Measurements from ENCODE around the gene CTIF.
"Not testable (repeated sequence)": the region's sequence is repeated elsewhere in the genome, so short reads cannot be mapped to it uniquely, and the experiment has no call there.

Gene CTIF

GRCh38 chr18:48538531-48539405 is at the start of gene CTIF:
Gene CTIF, plus strand, starts transcription at chr18:48539031. Its CDS starts 80,535 bp downstream, at chr18:48619566.
- DNase-seq: peak; percentile 89 to 92

- no peak for DNase-seq
Observed at GRCh38 chr18:48490641-48491293, 48.1 kb upstream of the CTIF start.

- no peak for DNase-seq
Observed at GRCh38 chr18:48492880-48493279, 46.0 kb upstream of the CTIF start.

- DNase-seq: no peak
Observed at GRCh38 chr18:48493434-48494230, 45.2 kb upstream of the CTIF start.

GRCh38 chr18:48497863-48498262 is 41.0 kb upstream of the CTIF start:
- no peak for DNase-seq

GRCh38 chr18:48500517-48500916 is 38.3 kb upstream of the CTIF start:
- DNase-seq: no peak

GRCh38 chr18:48502906-48503305 is 35.9 kb upstream of the CTIF start:
- no peak for DNase-seq

- DNase-seq: no peak
Observed at GRCh38 chr18:48504819-48505218, 34.0 kb upstream of the CTIF start.

- DNase-seq: not testable (repeated sequence)
Observed at GRCh38 chr18:48506983-48507568, 31.8 kb upstream of the CTIF start.

GRCh38 chr18:48512498-48512897 is 26.3 kb upstream of the CTIF start:
- DNase-seq: not testable (repeated sequence)

GRCh38 chr18:48514786-48515185 is 24.0 kb upstream of the CTIF start:
- peak; percentile 15 to 45 for DNase-seq

- DNase-seq: no peak
Observed at GRCh38 chr18:48517048-48517447, 21.8 kb upstream of the CTIF start.

- no peak for DNase-seq
Observed at GRCh38 chr18:48519431-48520100, 19.3 kb upstream of the CTIF start.

- no peak for DNase-seq
Observed at GRCh38 chr18:48521723-48522122, 17.1 kb upstream of the CTIF start.

- no peak for DNase-seq
Observed at GRCh38 chr18:48525671-48526070, 13.2 kb upstream of the CTIF start.

GRCh38 chr18:48527461-48527860 is 11.4 kb upstream of the CTIF start:
- DNase-seq: no peak

GRCh38 chr18:48528861-48529260 is 10.0 kb upstream of the CTIF start:
- no peak for DNase-seq

GRCh38 chr18:48529796-48530195 is 9.0 kb upstream of the CTIF start:
- DNase-seq: no peak

GRCh38 chr18:48530399-48531081 is 8.3 kb upstream of the CTIF start:
- DNase-seq: no peak

- DNase-seq: no peak
Observed at GRCh38 chr18:48531082-48531403, 7.8 kb upstream of the CTIF start.

GRCh38 chr18:48531908-48532307 is 6.9 kb upstream of the CTIF start:
- DNase-seq: no peak

All from NCI-H2081 (cell line).